ENCODE measurements around the gene DNAJB6.

DNA sequence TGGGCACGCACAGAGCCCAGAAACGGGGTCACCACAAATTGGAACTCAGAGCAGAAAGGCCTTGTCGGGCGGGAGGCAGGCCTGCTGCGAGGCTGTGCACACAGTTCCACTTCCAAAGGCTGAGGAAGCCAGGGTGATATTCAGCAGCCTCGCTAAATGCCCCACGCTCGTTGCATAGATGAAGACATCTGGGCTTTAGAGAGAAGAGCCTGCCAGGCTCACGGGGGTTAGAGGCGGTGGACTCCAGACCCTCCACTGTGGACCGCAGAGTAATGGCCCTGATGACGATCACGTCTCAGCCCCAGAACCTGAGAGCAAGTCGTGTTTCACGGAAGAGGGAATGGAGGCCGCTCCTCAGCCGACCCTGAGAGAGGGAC lies 104.2 kb downstream of the DNAJB6 start:
- TF ChIP-seq, protein P1, sequence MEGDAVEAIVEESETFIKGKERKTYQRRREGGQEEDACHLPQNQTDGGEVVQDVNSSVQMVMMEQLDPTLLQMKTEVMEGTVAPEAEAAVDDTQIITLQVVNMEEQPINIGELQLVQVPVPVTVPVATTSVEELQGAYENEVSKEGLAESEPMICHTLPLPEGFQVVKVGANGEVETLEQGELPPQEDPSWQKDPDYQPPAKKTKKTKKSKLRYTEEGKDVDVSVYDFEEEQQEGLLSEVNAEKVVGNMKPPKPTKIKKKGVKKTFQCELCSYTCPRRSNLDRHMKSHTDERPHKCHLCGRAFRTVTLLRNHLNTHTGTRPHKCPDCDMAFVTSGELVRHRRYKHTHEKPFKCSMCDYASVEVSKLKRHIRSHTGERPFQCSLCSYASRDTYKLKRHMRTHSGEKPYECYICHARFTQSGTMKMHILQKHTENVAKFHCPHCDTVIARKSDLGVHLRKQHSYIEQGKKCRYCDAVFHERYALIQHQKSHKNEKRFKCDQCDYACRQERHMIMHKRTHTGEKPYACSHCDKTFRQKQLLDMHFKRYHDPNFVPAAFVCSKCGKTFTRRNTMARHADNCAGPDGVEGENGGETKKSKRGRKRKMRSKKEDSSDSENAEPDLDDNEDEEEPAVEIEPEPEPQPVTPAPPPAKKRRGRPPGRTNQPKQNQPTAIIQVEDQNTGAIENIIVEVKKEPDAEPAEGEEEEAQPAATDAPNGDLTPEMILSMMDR (IDR thresholded peaks at IDR 0.05), result no peak
- TF ChIP-seq, protein P2, sequence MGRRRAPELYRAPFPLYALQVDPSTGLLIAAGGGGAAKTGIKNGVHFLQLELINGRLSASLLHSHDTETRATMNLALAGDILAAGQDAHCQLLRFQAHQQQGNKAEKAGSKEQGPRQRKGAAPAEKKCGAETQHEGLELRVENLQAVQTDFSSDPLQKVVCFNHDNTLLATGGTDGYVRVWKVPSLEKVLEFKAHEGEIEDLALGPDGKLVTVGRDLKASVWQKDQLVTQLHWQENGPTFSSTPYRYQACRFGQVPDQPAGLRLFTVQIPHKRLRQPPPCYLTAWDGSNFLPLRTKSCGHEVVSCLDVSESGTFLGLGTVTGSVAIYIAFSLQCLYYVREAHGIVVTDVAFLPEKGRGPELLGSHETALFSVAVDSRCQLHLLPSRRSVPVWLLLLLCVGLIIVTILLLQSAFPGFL (CRISPR knock-in tag; IDR thresholded peaks at IDR 0.05; ENCODE audit: borderline replicate concordance), result no peak
- TF ChIP-seq TCF7 (CRISPR knock-in tag; IDR thresholded peaks at IDR 0.05; ENCODE audit: low read depth), result no peak
- TF ChIP-seq SP1 (CRISPR knock-in tag; conservative IDR thresholded peaks at IDR 0.05), result no peak
- no peak for TF ChIP-seq TP53 (CRISPR knock-in tag; IDR thresholded peaks at IDR 0.05)
- TF ChIP-seq FOXK1 (CRISPR knock-in tag; IDR thresholded peaks at IDR 0.05), result no peak
- TF ChIP-seq, protein P3, sequence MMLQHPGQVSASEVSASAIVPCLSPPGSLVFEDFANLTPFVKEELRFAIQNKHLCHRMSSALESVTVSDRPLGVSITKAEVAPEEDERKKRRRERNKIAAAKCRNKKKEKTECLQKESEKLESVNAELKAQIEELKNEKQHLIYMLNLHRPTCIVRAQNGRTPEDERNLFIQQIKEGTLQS (CRISPR knock-in tag; conservative IDR thresholded peaks at IDR 0.05), result no peak
- TF ChIP-seq, protein P4, sequence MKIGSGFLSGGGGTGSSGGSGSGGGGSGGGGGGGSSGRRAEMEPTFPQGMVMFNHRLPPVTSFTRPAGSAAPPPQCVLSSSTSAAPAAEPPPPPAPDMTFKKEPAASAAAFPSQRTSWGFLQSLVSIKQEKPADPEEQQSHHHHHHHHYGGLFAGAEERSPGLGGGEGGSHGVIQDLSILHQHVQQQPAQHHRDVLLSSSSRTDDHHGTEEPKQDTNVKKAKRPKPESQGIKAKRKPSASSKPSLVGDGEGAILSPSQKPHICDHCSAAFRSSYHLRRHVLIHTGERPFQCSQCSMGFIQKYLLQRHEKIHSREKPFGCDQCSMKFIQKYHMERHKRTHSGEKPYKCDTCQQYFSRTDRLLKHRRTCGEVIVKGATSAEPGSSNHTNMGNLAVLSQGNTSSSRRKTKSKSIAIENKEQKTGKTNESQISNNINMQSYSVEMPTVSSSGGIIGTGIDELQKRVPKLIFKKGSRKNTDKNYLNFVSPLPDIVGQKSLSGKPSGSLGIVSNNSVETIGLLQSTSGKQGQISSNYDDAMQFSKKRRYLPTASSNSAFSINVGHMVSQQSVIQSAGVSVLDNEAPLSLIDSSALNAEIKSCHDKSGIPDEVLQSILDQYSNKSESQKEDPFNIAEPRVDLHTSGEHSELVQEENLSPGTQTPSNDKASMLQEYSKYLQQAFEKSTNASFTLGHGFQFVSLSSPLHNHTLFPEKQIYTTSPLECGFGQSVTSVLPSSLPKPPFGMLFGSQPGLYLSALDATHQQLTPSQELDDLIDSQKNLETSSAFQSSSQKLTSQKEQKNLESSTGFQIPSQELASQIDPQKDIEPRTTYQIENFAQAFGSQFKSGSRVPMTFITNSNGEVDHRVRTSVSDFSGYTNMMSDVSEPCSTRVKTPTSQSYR (CRISPR knock-in tag; IDR thresholded peaks at IDR 0.05), result no peak

All from WTC11 (cell line).